HepG2 (cell line): Measurements from ENCODE around the gene GLB1L. TPM values are rescaled to one million over a fixed set of nuclear protein-coding genes. Genes with fewer than 3 reads are reported as not detected.

Experiments
- ASH2L ChIP-seq: fragments of 300-600, 200-600 bp; sonication (generic); IDR thresholded peaks from 2 replicates; pipeline ENCODE4 v1.7.0; 2017; ENCODE audit warnings: low read depth, mild to moderate bottlenecking, moderate library complexity, mixed read lengths, low read length; ENCODE audit not compliant: insufficient read length
- ISX ChIP-seq: sonication (generic); formaldehyde crosslinking; conservative IDR thresholded peaks from 2 replicates; pipeline ENCODE4 v1.5.0; 2020; ENCODE audit warnings: missing genetic modification reagents
- MYNN ChIP-seq: sonication (generic); formaldehyde crosslinking; IDR thresholded peaks from 2 replicates; pipeline ENCODE4 v1.4.0; 2020; ENCODE audit warnings: mild to moderate bottlenecking, low read depth, missing genetic modification reagents
- NR3C1 ChIP-seq: sonication (generic); formaldehyde crosslinking; IDR thresholded peaks from 2 replicates; pipeline ENCODE4 v1.4.0; 2020; ENCODE audit warnings: missing genetic modification reagents
- NRL ChIP-seq: sonication (generic); formaldehyde crosslinking; IDR thresholded peaks from 2 replicates; pipeline ENCODE4 v1.5.0; 2020; ENCODE audit warnings: missing genetic modification reagents, mild to moderate bottlenecking, moderate library complexity, borderline replicate concordance
- PAXIP1 ChIP-seq: sonication (generic); formaldehyde crosslinking; conservative IDR thresholded peaks from 2 replicates; pipeline ENCODE4 v1.4.0; 2020; ENCODE audit warnings: mild to moderate bottlenecking, missing genetic modification reagents, moderate library complexity
- PPARG ChIP-seq: conservative IDR thresholded peaks from 2 replicates; pipeline ENCODE4 v1.6.1; 2016; ENCODE audit warnings: missing biosample characterization, missing genetic modification reagents
- PRDM10 ChIP-seq: sonication (generic); formaldehyde crosslinking; IDR thresholded peaks from 2 replicates; pipeline ENCODE4 v1.4.0; 2020; ENCODE audit warnings: low read depth, missing genetic modification reagents
- SAP130 ChIP-seq: IDR thresholded peaks from 2 replicates; pipeline ENCODE4 v1.6.1; 2016; ENCODE audit warnings: low read depth
- STAT6 ChIP-seq: sonication (generic); formaldehyde crosslinking; IDR thresholded peaks from 2 replicates; pipeline ENCODE4 v1.4.0; 2020; ENCODE audit warnings: missing genetic modification reagents, mild to moderate bottlenecking, borderline replicate concordance
- TERF1 ChIP-seq: sonication (generic); formaldehyde crosslinking; IDR thresholded peaks from 2 replicates; pipeline ENCODE4 v1.8.0; 2022; ENCODE audit warnings: mild to moderate bottlenecking, missing genetic modification reagents, moderate library complexity
- YEATS2 ChIP-seq: sonication (generic); formaldehyde crosslinking; IDR thresholded peaks from 2 replicates; pipeline ENCODE4 v1.4.0; 2020; ENCODE audit warnings: missing genetic modification reagents, borderline replicate concordance
- ZFP36L1 ChIP-seq: sonication (generic); formaldehyde crosslinking; IDR thresholded peaks from 2 replicates; pipeline ENCODE4 v1.8.0; 2022; ENCODE audit warnings: mild to moderate bottlenecking, missing genetic modification reagents, moderate library complexity
- ZNF350 ChIP-seq: sonication (generic); formaldehyde crosslinking; IDR thresholded peaks from 2 replicates; pipeline ENCODE4 v1.4.0; 2020; ENCODE audit warnings: mild to moderate bottlenecking, low read depth, missing genetic modification reagents, borderline replicate concordance
- ZSCAN20 ChIP-seq: sonication (generic); formaldehyde crosslinking; IDR thresholded peaks from 2 replicates; pipeline ENCODE4 v1.4.0; 2020; ENCODE audit warnings: missing genetic modification reagents, mild to moderate bottlenecking, borderline replicate concordance
- polyA plus RNA-seq, 8 experiments: library from polyadenylated mRNA; depleted of rRNA in 3 of 8; stranded (reverse) in 7 of 8; unstranded in 1 of 8; fragments of >200 nt; fragmentation: Illumina TruSeq in 4 of 8; extraction: Trizol in 4 of 8; gene quantifications; 2 replicates each; pipeline versions ENCODE4 v1.2.1 to v1.2.3, GENCODE V29; 2011 to 2016; ENCODE audit warnings: low read depth in 4 of 8, missing spikeins in 1 of 8, mixed read lengths in 1 of 8; ENCODE audit not compliant: insufficient read depth in 1 of 8
- total RNA-seq, 5 experiments: library from RNA; depleted of rRNA; stranded (reverse); fragments of >200 nt; fragmentation: Illumina TruSeq; extraction: Trizol; gene quantifications; 2 replicates each; pipeline ENCODE4 v1.2.3, GENCODE V29; 2016; ENCODE audit warnings: low read depth in 1 of 5

The GLB1L gene
- total and polyA plus RNA-seq, 2 of the 13 experiments (the other 11 are each of a cell fraction or from before 2014, with no cell fraction given) = 6.8 to 7.3 TPM

GRCh38 chr2:219249203-219249980, 4.1 kb upstream of the GLB1L start (continued):
- peak; percentile 94 for TF ChIP-seq ASH2L
- 0 out of 2 replicates have a peak, but pooled peaks have one; percentile 45 for TF ChIP-seq MYNN (CRISPR knock-in tag)
- peak; percentile 52; the same call in 1 of the 2 replicates for TF ChIP-seq PRDM10 (CRISPR knock-in tag)
- peak; percentile 51; the same call in 1 of the 2 replicates for TF ChIP-seq NRL (CRISPR knock-in tag)
- TF ChIP-seq PPARG (CRISPR knock-in tag) = peak; percentile 60
- peak; percentile 37; the same call in 1 of the 2 replicates for TF ChIP-seq STAT6
- TF ChIP-seq YEATS2 = peak; percentile 11; the same call in 1 of the 2 replicates
- peak; percentile 97 for TF ChIP-seq PAXIP1
- TF ChIP-seq NR3C1 (CRISPR knock-in tag) = no peak
- peak; percentile 83; the same call in 1 of the 2 replicates for TF ChIP-seq ZFP36L1
- TF ChIP-seq ISX = no peak
- no peak for TF ChIP-seq ZSCAN20 (CRISPR knock-in tag)
- TF ChIP-seq SAP130 = peak; percentile 96
- no peak for TF ChIP-seq TERF1 (CRISPR knock-in tag)
- peak; percentile 66; the same call in 1 of the 2 replicates for TF ChIP-seq ZNF350 (CRISPR knock-in tag)
